Spleen (tissue), 7 donors: ENCODE data around the gene STARD13.

ENCODE experiments used
- POLR2A ChIP-seq, 3 donors: fragments of 450-650 bp; IDR thresholded peaks; one replicate each; pipeline ENCODE4 v1.5.1; 2017; ENCODE audit warnings: antibody characterized with exemption in 3 of 3, mild to moderate bottlenecking in 1 of 3
- POLR2AphosphoS5 ChIP-seq, 3 donors: sonication (generic); formaldehyde crosslinking; IDR thresholded peaks; one replicate each; pipeline ENCODE4 v1.5.1; 2017; ENCODE audit warnings: antibody characterized with exemption in 3 of 3
- TF ChIP-seq, protein P1 (sequence below), 11 experiments: fragments of 200-600 bp in 7 of 11; fragments of 450-650 bp in 4 of 11; sonication (generic) in 4 of 11; IDR thresholded peaks in 8 of 11; conservative IDR thresholded peaks in 3 of 11; 1 replicate in 7 of 11; 2 replicates in 4 of 11; pipeline versions ENCODE4 v1.4.0 to v1.8.0; 2016 to 2021; ENCODE audit warnings: antibody characterized with exemption in 11 of 11, inconsistent platforms in 4 of 11, mild to moderate bottlenecking in 1 of 11
- donor health status: DM: no; HTN: no; CAD: no; lungs with moderate emphysema.
- donor health status: DM: no; HTN: no; CAD: no.
- donor health status: DM: no; HTN: no; CAD: no.

DNA sequence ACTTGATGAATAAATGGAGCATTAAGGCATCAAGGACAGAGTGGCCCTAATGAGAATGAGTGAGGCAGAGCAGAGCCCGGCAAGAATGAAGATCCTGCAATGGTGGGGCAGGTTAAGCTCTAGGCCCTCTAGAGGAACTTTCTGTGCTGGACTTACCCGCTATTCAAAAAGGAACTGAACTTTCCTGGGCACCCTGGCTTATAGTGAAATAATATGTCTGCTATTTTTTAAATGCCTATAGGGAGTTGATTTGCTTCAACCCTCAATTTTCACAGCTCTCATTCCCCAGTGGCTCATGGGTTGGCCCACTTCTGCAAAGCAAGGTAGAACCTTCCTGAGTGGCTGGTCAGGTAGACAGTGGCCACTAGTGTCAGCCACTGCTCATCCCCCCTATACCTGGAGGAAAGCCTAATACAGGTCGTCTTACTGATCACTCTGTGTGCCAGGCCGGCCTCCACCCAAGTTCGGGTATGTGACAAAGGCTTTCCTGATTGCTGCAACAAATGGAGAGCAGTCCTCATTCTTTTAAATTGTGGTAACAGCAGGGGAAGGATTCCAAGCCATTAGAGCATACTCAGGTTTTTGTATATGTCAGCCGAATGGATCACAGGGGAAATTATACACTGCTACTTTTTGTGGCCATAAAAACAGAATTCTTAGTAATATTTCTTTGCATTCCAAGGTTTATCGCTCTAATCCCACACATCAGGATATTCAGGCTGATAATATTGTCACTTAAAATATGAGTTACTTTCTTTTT, 166.4 kb downstream of the STARD13 start:
- TF ChIP-seq, protein P1, sequence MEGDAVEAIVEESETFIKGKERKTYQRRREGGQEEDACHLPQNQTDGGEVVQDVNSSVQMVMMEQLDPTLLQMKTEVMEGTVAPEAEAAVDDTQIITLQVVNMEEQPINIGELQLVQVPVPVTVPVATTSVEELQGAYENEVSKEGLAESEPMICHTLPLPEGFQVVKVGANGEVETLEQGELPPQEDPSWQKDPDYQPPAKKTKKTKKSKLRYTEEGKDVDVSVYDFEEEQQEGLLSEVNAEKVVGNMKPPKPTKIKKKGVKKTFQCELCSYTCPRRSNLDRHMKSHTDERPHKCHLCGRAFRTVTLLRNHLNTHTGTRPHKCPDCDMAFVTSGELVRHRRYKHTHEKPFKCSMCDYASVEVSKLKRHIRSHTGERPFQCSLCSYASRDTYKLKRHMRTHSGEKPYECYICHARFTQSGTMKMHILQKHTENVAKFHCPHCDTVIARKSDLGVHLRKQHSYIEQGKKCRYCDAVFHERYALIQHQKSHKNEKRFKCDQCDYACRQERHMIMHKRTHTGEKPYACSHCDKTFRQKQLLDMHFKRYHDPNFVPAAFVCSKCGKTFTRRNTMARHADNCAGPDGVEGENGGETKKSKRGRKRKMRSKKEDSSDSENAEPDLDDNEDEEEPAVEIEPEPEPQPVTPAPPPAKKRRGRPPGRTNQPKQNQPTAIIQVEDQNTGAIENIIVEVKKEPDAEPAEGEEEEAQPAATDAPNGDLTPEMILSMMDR (IDR thresholded peaks at IDR 0.05 in 8 of 11, conservative IDR thresholded peaks at IDR 0.05 in 3 of 11), result no peak
- TF ChIP-seq POLR2A (IDR thresholded peaks at IDR 0.05) (no peak), POLR2AphosphoS5 (IDR thresholded peaks at IDR 0.05) (no peak)
